AG04449 (cell line): ENCODE data around the gene SEZ6.

Experiments
- CTCF ChIA-PET: fragments of 350-600 bp; formaldehyde crosslinking; extraction: SDS; loops from one replicate; lab custom pipeline; 2021; ENCODE audit warnings: antibody characterized with exemption; lab: Yijun Ruan, JAX
- POLR2A ChIA-PET: fragments of 400-600, 350-600 bp; formaldehyde crosslinking; extraction: SDS; loops from one replicate; lab custom pipeline; 2020; ENCODE audit warnings: antibody characterized with exemption, inconsistent platforms; lab: Yijun Ruan, JAX
- DNase-seq: peaks from one replicate; pipeline ENCODE4 v3.0.0-alpha.2; 2010; ENCODE audit warnings: low read depth, low spot score
- H3K4me3 ChIP-seq: 2 replicates; pipeline ENCODE4 v1.5.1; 2011; ENCODE audit warnings: low read depth, mild to moderate bottlenecking, control low read depth, low read length
- CTCF ChIP-seq: IDR thresholded peaks from one replicate; pipeline ENCODE4 v1.5.1; 2011; ENCODE audit warnings: mild to moderate bottlenecking, moderate library complexity, low read length, control low read depth, inconsistent platforms; ENCODE audit not compliant: insufficient read depth; ENCODE audit errors: missing control alignments

Gene SEZ6

GRCh38 chr17:29032013-29032856 lies 26.4 kb upstream of the SEZ6 start:
- CTCF ChIA-PET: no interaction called here
- no peak overlapping the region for H3K4me3 ChIP-seq
- no peak for TF ChIP-seq CTCF
- POLR2A ChIA-PET: no interaction called here
- no peak for DNase-seq

GRCh38 chr17:29031488-29031887 lies 25.7 kb upstream of the SEZ6 start:
- CTCF ChIA-PET: no interaction called here
- POLR2A ChIA-PET: no interaction called here
- H3K4me3 ChIP-seq: no peak overlapping the region
- TF ChIP-seq CTCF: no peak
- DNase-seq: no peak

GRCh38 chr17:29024316-29024952 lies 18.6 kb upstream of the SEZ6 start:
- no peak for TF ChIP-seq CTCF
- DNase-seq: no peak
- no peak overlapping the region for H3K4me3 ChIP-seq
- POLR2A ChIA-PET: no interaction called here
- CTCF ChIA-PET: no interaction called here

GRCh38 chr17:29022074-29022473 lies 16.2 kb upstream of the SEZ6 start:
- ChIA-PET POLR2A (no interaction called here), CTCF (interaction anchor here (1.9 kb wide), 1 partner anchor 95 kb away, joined by 6 read pairs; no protein-coding TSS in a partner anchor)
- no peak overlapping the region for H3K4me3 ChIP-seq
- no peak for DNase-seq
- no peak for TF ChIP-seq CTCF

GRCh38 chr17:29021226-29021625 lies 15.4 kb upstream of the SEZ6 start:
- DNase-seq: no peak
- TF ChIP-seq CTCF: no peak
- ChIA-PET POLR2A (no interaction called here), CTCF (interaction anchor here (1.9 kb wide), 1 partner anchor 96 kb away, joined by 6 read pairs; no protein-coding TSS in a partner anchor)
- no peak overlapping the region for H3K4me3 ChIP-seq

GRCh38 chr17:29020576-29020975 lies 14.7 kb upstream of the SEZ6 start:
- no peak overlapping the region for H3K4me3 ChIP-seq
- POLR2A ChIA-PET: no interaction called here
- no peak for TF ChIP-seq CTCF
- CTCF ChIA-PET: interaction anchor here (1.9 to 2.1 kb wide), 2 partner anchors 9 to 96 kb away, joined by 5 to 9 read pairs; no protein-coding TSS in a partner anchor
- no peak for DNase-seq
